VCaP (cell line): ENCODE results near the gene OR8B12.

Experiments used
- H3K27ac ChIP-seq: fragments of 450-650 bp; 2 replicates; pipeline ENCODE4 v1.5.1; 2017
- TF ChIP-seq, protein P1 (sequence below): fragments of 450-650 bp; conservative IDR thresholded peaks from 2 replicates; pipeline ENCODE4 v1.5.1; 2017; ENCODE audit warnings: mild to moderate bottlenecking, moderate library complexity

OR8B12 gene

DNA sequence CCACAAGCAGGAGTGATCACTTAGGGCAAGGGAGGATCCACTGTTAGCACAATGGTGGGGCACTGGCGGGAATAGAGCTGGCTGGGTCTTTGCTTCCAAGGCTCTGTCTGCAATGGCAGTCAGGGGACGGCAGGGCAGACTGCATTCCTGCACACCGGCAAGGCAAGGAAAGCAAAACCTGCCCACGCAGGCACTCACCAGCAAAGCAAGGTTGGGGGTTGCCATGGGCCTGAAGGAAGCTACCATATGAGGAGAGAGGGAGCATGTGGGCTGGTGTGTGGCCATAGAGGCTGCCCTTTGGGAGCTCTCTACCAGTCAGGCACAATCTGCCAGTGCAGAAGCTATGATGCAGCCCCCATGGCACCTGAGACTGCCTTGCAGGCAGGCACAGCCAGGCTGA lies 33.2 kb downstream of the OR8B12 start:
- TF ChIP-seq, protein P1, sequence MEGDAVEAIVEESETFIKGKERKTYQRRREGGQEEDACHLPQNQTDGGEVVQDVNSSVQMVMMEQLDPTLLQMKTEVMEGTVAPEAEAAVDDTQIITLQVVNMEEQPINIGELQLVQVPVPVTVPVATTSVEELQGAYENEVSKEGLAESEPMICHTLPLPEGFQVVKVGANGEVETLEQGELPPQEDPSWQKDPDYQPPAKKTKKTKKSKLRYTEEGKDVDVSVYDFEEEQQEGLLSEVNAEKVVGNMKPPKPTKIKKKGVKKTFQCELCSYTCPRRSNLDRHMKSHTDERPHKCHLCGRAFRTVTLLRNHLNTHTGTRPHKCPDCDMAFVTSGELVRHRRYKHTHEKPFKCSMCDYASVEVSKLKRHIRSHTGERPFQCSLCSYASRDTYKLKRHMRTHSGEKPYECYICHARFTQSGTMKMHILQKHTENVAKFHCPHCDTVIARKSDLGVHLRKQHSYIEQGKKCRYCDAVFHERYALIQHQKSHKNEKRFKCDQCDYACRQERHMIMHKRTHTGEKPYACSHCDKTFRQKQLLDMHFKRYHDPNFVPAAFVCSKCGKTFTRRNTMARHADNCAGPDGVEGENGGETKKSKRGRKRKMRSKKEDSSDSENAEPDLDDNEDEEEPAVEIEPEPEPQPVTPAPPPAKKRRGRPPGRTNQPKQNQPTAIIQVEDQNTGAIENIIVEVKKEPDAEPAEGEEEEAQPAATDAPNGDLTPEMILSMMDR: no peak
- H3K27ac ChIP-seq: no peak overlapping the region

GRCh38 chr11:124499711-124500110 lies 43.7 kb downstream of the OR8B12 start:
- H3K27ac ChIP-seq: no peak overlapping the region
- TF ChIP-seq, protein P1: no peak

DNA sequence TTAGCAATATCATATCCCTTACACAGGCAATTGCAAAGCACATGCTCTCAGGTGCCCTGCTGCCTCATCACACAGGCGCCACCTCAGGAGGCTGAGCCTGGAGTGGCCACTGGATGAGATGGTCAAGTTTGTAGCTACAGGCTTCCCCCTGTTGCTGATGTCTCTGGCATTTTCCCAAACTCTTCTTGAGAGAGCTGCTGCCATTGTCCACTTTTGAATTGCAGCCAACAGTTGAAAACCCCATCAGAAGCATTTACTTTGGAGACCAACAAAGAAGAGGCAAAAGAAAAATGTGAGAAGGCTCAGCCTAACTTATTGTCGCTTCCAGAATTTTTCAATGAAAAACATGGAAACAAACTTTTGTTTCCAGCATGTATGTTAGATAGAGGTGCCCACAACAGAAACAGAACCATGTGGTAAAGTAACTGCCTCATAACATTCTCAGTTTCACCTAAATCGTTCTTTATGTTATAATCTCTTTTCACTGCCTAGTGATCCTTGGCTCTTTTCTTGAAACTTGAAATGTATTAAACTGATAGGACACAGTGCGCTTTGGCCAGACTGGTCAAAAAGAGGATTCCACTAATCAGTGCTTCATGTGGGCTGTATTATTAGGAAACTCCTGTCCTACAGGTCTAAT lies 50.3 kb downstream of the OR8B12 start:
- no peak overlapping the region for H3K27ac ChIP-seq
- TF ChIP-seq, protein P1: no peak
